OCI-LY7 (cell line): ENCODE data around the gene SLC16A10. TPM values are rescaled to one million over a fixed set of nuclear protein-coding genes. Genes with fewer than 3 reads are reported as not detected.

Source experiments
- BruUV-seq: library from RNA; stranded (reverse); fragments of 400-500 nt; replicated peaks from 2 replicates; lab custom pipeline; 2021; lab: Mats Ljungman, UMichigan
- CTCF ChIA-PET: fragments of 300-600 bp; sonication (Branson Sonifier 250); formaldehyde crosslinking; loops from one replicate; lab custom pipeline; 2022; ENCODE audit warnings: antibody characterized with exemption; ENCODE audit not compliant: unreplicated experiment; lab: Charles Lee
- POLR2A ChIA-PET: fragments of 300-600 bp; sonication (Branson Sonifier 250); formaldehyde crosslinking; loops from one replicate; lab custom pipeline; 2022; ENCODE audit warnings: antibody characterized with exemption; lab: Charles Lee
- DNase-seq: peaks from one replicate; pipeline ENCODE4 v3.0.0-alpha.2; 2015; ENCODE audit warnings: low spot score
- H2AFZ ChIP-seq: fragments of 200-600 bp; sonication (generic), shearing (Covaris generic); 2 replicates; pipeline ENCODE4 v1.6.1; 2014; ENCODE audit warnings: mild to moderate bottlenecking, antibody characterized with exemption, low read length, moderate library complexity
- H3K27ac ChIP-seq: fragments of 200-600 bp; sonication (generic); 2 replicates; pipeline ENCODE4 v1.5.1; 2014; ENCODE audit warnings: mixed run types, low read depth, mild to moderate bottlenecking, moderate library complexity, low read length, inconsistent platforms; ENCODE audit not compliant: poor library complexity, severe bottlenecking
- H3K36me3 ChIP-seq: fragments of 200-600 bp; sonication (generic); 2 replicates; pipeline ENCODE4 v1.6.1; 2014; ENCODE audit warnings: mild to moderate bottlenecking, antibody characterized with exemption, low read length, moderate library complexity, mixed read lengths; ENCODE audit not compliant: insufficient read depth
- H3K4me1 ChIP-seq: fragments of 200-600 bp; sonication (generic); 2 replicates; pipeline ENCODE4 v1.5.1; 2014; ENCODE audit warnings: mild to moderate bottlenecking, low read length; ENCODE audit not compliant: insufficient read depth, poor library complexity, severe bottlenecking
- H3K4me2 ChIP-seq: fragments of 200-600 bp; sonication (generic); 2 replicates; pipeline ENCODE4 v1.6.1; 2014; ENCODE audit warnings: mild to moderate bottlenecking, low read length
- H3K4me3 ChIP-seq: fragments of 200-600 bp; sonication (generic); 2 replicates; pipeline ENCODE4 v1.5.1; 2014; ENCODE audit warnings: mild to moderate bottlenecking, low read depth, low read length; ENCODE audit not compliant: poor library complexity, severe bottlenecking
- H3K79me2 ChIP-seq: fragments of 200-600 bp; sonication (generic); 2 replicates; pipeline ENCODE4 v1.6.1; 2016; ENCODE audit warnings: low read depth, mild to moderate bottlenecking, low read length, moderate library complexity, mixed read lengths; ENCODE audit not compliant: insufficient read depth
- H3K9me2 ChIP-seq: fragments of 200-600 bp; sonication (generic); 2 replicates; pipeline ENCODE4 v1.6.1; 2016; ENCODE audit warnings: mild to moderate bottlenecking, low read length, mixed read lengths; ENCODE audit not compliant: insufficient read depth
- H3K9me3 ChIP-seq: fragments of 200-600 bp; sonication (generic); 2 replicates; pipeline ENCODE4 v1.6.1; 2014; ENCODE audit warnings: mild to moderate bottlenecking, mixed run types, low read length, mixed read lengths
- H4K20me1 ChIP-seq: fragments of 200-600 bp; sonication (generic); 2 replicates; pipeline ENCODE4 v1.6.1; 2014; ENCODE audit warnings: mild to moderate bottlenecking, antibody characterized with exemption, low read length, moderate library complexity, mixed read lengths; ENCODE audit not compliant: insufficient read depth
- EZH2phosphoT487 ChIP-seq: fragments of 200-600 bp; sonication (generic); IDR thresholded peaks from 2 replicates; pipeline ENCODE4 v1.6.1; 2018; ENCODE audit warnings: low read depth, borderline replicate concordance, mild to moderate bottlenecking, mixed run types, antibody characterized with exemption, low read length, moderate library complexity, mixed read lengths
- intact Hi-C: fragments of 100-400 bp; cut with micrococcal nuclease; formaldehyde crosslinking; loops from one replicate; pipeline ENCODE4 v1.10.0; 2022; ENCODE audit not compliant: unreplicated experiment
- total RNA-seq, 2 experiments: library from RNA; depleted of rRNA in 1 of 2; stranded (reverse); fragments of >200 nt in 1 of 2; shearing (Covaris generic) in 1 of 2; gene quantifications; 2 replicates each; pipeline ENCODE4 v1.2.3, GENCODE V29; 2014 to 2022
- TF ChIP-seq, protein P1 (sequence below): fragments of 200-600 bp; sonication (generic); conservative IDR thresholded peaks from 2 replicates; pipeline ENCODE4 v1.5.1; 2014; ENCODE audit warnings: mild to moderate bottlenecking, antibody characterized with exemption, low read length, moderate library complexity, mixed read lengths

The SLC16A10 gene
- total RNA-seq, 2 experiments from 2014 or later: not detected

DNA sequence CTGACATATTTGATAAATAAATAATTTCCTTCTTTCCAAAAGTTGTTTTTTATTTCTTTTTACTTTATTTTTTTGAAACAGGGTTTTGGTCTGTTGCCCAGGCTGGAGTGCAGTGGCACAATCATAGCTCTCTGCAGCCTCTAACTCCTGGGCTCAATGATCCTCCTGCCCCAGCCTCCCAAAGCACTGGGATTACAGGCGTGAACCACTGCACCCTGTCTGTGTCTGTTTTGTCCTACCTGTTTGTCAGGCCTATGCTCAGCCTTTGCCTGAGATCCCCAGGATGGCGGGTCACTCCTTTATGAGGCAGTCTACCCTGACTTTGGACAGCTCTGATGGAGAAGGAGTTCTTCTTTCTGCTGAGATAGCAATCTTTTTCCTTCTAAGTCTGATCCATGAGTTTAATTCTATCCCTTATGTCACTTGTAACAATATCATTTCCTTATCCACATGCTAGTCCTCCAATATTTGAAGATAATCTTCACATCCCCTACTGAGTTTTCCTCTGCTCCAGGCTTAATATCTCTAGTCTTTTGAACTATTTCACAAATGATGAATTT, 14.4 kb upstream of the SLC16A10 start:
- H3K27ac ChIP-seq: no peak overlapping the region
- no peak overlapping the region for H3K4me3 ChIP-seq
- H3K36me3 ChIP-seq: no peaks in the 10 kb centered on the region
- no peaks in the 10 kb centered on the region for H3K9me3 ChIP-seq
- no peaks in the 10 kb centered on the region for H3K79me2 ChIP-seq
- intact Hi-C loops: no loop called here
- DNase-seq: no peak
- ChIA-PET POLR2A (interaction anchor here (0.6 kb wide), 1 partner anchor 65 kb away, joined by 3 read pairs; no protein-coding TSS in a partner anchor), CTCF (no interaction called here)
- no peaks in the 10 kb centered on the region for H3K9me2 ChIP-seq
- H3K4me1 ChIP-seq: no peaks in the 10 kb centered on the region
- H4K20me1 ChIP-seq: no peaks in the 10 kb centered on the region
- TF ChIP-seq, protein P1, sequence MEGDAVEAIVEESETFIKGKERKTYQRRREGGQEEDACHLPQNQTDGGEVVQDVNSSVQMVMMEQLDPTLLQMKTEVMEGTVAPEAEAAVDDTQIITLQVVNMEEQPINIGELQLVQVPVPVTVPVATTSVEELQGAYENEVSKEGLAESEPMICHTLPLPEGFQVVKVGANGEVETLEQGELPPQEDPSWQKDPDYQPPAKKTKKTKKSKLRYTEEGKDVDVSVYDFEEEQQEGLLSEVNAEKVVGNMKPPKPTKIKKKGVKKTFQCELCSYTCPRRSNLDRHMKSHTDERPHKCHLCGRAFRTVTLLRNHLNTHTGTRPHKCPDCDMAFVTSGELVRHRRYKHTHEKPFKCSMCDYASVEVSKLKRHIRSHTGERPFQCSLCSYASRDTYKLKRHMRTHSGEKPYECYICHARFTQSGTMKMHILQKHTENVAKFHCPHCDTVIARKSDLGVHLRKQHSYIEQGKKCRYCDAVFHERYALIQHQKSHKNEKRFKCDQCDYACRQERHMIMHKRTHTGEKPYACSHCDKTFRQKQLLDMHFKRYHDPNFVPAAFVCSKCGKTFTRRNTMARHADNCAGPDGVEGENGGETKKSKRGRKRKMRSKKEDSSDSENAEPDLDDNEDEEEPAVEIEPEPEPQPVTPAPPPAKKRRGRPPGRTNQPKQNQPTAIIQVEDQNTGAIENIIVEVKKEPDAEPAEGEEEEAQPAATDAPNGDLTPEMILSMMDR: no peak
- TF ChIP-seq EZH2phosphoT487: no peak
- BruUV-seq: no TSS peak
- no peak overlapping the region for H3K4me2 ChIP-seq
- no peak overlapping the region for H2AFZ ChIP-seq

DNA sequence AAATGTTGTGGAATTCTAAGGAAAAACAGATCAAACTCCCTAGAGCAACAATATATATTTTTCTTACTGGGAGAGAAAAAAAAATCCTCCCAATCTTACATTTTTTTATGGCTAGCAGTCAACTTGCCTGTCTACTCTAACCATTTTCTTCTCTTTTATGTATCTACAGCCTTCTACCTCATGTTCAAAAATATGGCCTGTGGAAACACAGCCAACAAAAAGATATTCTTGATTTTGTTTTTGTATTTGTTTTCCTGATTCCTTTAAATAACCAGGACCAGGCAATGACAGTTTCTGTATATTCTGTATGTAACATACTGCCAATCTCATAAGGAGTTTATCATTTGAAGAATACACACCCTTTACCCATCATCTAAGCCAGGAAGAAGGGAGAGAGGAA, 13.0 kb upstream of the SLC16A10 start:
- no TSS peak for BruUV-seq
- intact Hi-C loops: no loop called here
- CTCF ChIA-PET: no interaction called here

More for the DNA sequence above, 13.0 kb upstream of the SLC16A10 start:
- H3K4me2 ChIP-seq: no peak overlapping the region
- no peaks in the 10 kb centered on the region for H3K36me3 ChIP-seq
- H3K4me1 ChIP-seq: no peaks in the 10 kb centered on the region
- H3K79me2 ChIP-seq: no peaks in the 10 kb centered on the region
- no peak for TF ChIP-seq EZH2phosphoT487
- TF ChIP-seq, protein P1: no peak
- no peak for DNase-seq
- no peak overlapping the region for H2AFZ ChIP-seq
- POLR2A ChIA-PET: no interaction called here
- no peaks in the 10 kb centered on the region for H3K9me3 ChIP-seq
- no peaks in the 10 kb centered on the region for H4K20me1 ChIP-seq
- H3K27ac ChIP-seq: no peak overlapping the region
- no peak overlapping the region for H3K4me3 ChIP-seq
- no peaks in the 10 kb centered on the region for H3K9me2 ChIP-seq
